ENCODE results near the gene DNAAF6.

- TF ChIP-seq CTCF (IDR thresholded peaks at IDR 0.05; ENCODE audit: low read depth, low read length) = no peak
- no peak for TF ChIP-seq EZH2phosphoT487 (IDR thresholded peaks at IDR 0.05; ENCODE audit: low read depth)
Measured at GRCh38 chrX:107171369-107172102, 34.9 kb upstream of the DNAAF6 start.

Data from OCI-LY3 (cell line).